K562 (cell line): ENCODE results near the gene DIP2B. TPM values are rescaled to one million over a fixed set of nuclear protein-coding genes. Genes with fewer than 3 reads are reported as not detected.

Experiments used
- ATAC-seq: fragments of 200-7000 bp; cut with Tn5 transposase; 3 replicates; pipeline ENCODE4 v1.9.1; 2020; ENCODE audit warnings: moderate library complexity
- BruUV-seq: library from RNA; stranded (reverse); fragments of 400-500 nt; replicated peaks from 2 replicates; lab custom pipeline; 2021; lab: Mats Ljungman, UMichigan
- CTCF ChIA-PET: fragments of 300-600 bp; formaldehyde crosslinking; extraction: SDS; loops from one replicate; lab custom pipeline; 2021; ENCODE audit warnings: low intra/inter-chr PET ratio; lab: Yijun Ruan, JAX
- POLR2A ChIA-PET: fragments of 300-600, 350-650 bp; sonication (Branson Sonifier 250); formaldehyde crosslinking; extraction: SDS; loops from one replicate; lab custom pipeline; 2021; ENCODE audit warnings: antibody characterized with exemption, inconsistent platforms; lab: Yijun Ruan, JAX
- DNase-seq, 4 experiments: peaks; one replicate each; pipeline versions ENCODE4 v3.0.0 to v3.0.0-alpha.2; 2011 to 2018; ENCODE audit warnings: low spot score in 3 of 4, mixed read lengths in 3 of 4; ENCODE audit errors: extremely low read depth in 1 of 4
- FAIRE-seq: peaks from 2 replicates; lab custom pipeline; 2011; peaks lifted over from hg19 to GRCh38; lab: Jason Lieb, UNC
- H2AFZ ChIP-seq: 2 replicates; pipeline ENCODE4 v1.6.0; 2011; ENCODE audit warnings: low read depth, low read length, control low read depth, inconsistent platforms
- H3K27ac ChIP-seq: fragments of 200-600 bp; 3 replicates; pipeline ENCODE4 v1.8.0; 2011; ENCODE audit warnings: low read depth, mild to moderate bottlenecking, control low read depth, inconsistent platforms, low read length, moderate library complexity, mixed read lengths; ENCODE audit errors: extremely low read depth
- H3K27me3 ChIP-seq, 2 experiments: fragments of 300-600 bp in 1 of 2; 2 replicates in 1 of 2; 3 replicates in 1 of 2; pipeline versions ENCODE4 v1.6.0 to v1.8.0; 2011; ENCODE audit warnings: inconsistent platforms in 2 of 2, low read length in 2 of 2, mild to moderate bottlenecking in 1 of 2, mixed read lengths in 1 of 2, moderate library complexity in 1 of 2; ENCODE audit not compliant: control insufficient read depth in 2 of 2, insufficient read depth in 2 of 2
- H3K36me3 ChIP-seq: fragments of 300-600 bp; 3 replicates; pipeline ENCODE4 v1.8.0; 2011; ENCODE audit warnings: mild to moderate bottlenecking, low read length, inconsistent platforms; ENCODE audit not compliant: control insufficient read depth, insufficient read depth
- H3K4me1 ChIP-seq, 2 experiments: fragments of 200-600 bp in 1 of 2; replicated peaks in 1 of 2; 2 replicates in 1 of 2; 3 replicates in 1 of 2; pipeline versions ENCODE4 v1.5.1 to v1.8.0; 2011; ENCODE audit warnings: inconsistent platforms in 2 of 2, low read length in 2 of 2, mild to moderate bottlenecking in 1 of 2, mixed read lengths in 1 of 2, moderate library complexity in 1 of 2; ENCODE audit not compliant: control insufficient read depth in 2 of 2, insufficient read depth in 2 of 2
- H3K4me2 ChIP-seq: 2 replicates; pipeline ENCODE4 v1.6.1; 2011; ENCODE audit warnings: low read length, control low read depth, inconsistent platforms, mixed read lengths; ENCODE audit not compliant: insufficient read depth
- H3K4me3 ChIP-seq: fragments of 200-600 bp; sonication (generic), shearing (Covaris generic); 2 replicates; pipeline ENCODE4 v1.5.1; 2016; ENCODE audit warnings: control low read depth, inconsistent platforms
- H3K79me2 ChIP-seq: fragments of 200-600 bp; 3 replicates; pipeline ENCODE4 v1.8.0; 2011; ENCODE audit warnings: low read length, inconsistent platforms; ENCODE audit not compliant: control insufficient read depth, insufficient read depth
- H3K9ac ChIP-seq, 2 experiments: 2 replicates each; pipeline versions ENCODE4 v1.6.0 to v1.6.1; 2011; ENCODE audit warnings: low read depth in 2 of 2, low read length in 2 of 2, control low read depth in 1 of 2, inconsistent platforms in 1 of 2, mild to moderate bottlenecking in 1 of 2, mixed read lengths in 1 of 2; ENCODE audit not compliant: insufficient read depth in 1 of 2
- H3K9me1 ChIP-seq: one replicate; pipeline ENCODE4 v1.6.0; 2011; ENCODE audit warnings: inconsistent platforms, mild to moderate bottlenecking, low read length, moderate library complexity; ENCODE audit not compliant: control insufficient read depth, insufficient read depth
- H3K9me3 ChIP-seq: replicated peaks from 2 replicates; pipeline ENCODE4 v1.5.1; 2011; ENCODE audit warnings: low read depth, low read length, inconsistent platforms; ENCODE audit not compliant: control insufficient read depth, insufficient read depth
- H4K20me1 ChIP-seq: replicated peaks from 2 replicates; pipeline ENCODE4 v1.6.1; 2011; ENCODE audit warnings: low read length, inconsistent platforms, mixed read lengths; ENCODE audit not compliant: control insufficient read depth, insufficient read depth
- BACH1 ChIP-seq: fragments of 200-800 bp; sonication (Bioruptor generic); IDR thresholded peaks from 2 replicates; pipeline ENCODE4 v1.6.1; 2016; ENCODE audit warnings: missing genetic modification characterization, missing compliant biosample characterization
- CHCHD3 ChIP-seq: fragments of 250-450 bp; sonication (Bioruptor Pico); IDR thresholded peaks from 2 replicates; pipeline ENCODE4 v2.1.2; 2022; ENCODE audit warnings: mild to moderate bottlenecking
- HMG20B ChIP-seq: fragments of 250-450 bp; sonication (Bioruptor Pico); IDR thresholded peaks from 2 replicates; pipeline ENCODE4 v1.5.0; 2021; ENCODE audit warnings: mild to moderate bottlenecking
- KLF6 ChIP-seq: fragments of 250-450 bp; sonication (Bioruptor Pico); IDR thresholded peaks from 2 replicates; pipeline ENCODE4 v1.4.0; 2020; ENCODE audit warnings: mild to moderate bottlenecking, moderate library complexity, borderline replicate concordance
- RAD21 ChIP-seq, 2 experiments: fragments of 250-450 bp in 1 of 2; fragments of 450-650 bp in 1 of 2; sonication (Bioruptor Pico) in 1 of 2; formaldehyde crosslinking in 1 of 2; IDR thresholded peaks in 1 of 2; conservative IDR thresholded peaks in 1 of 2; 2 replicates each; pipeline versions ENCODE4 v1.4.0 to v1.8.0; 2020 to 2022; ENCODE audit warnings: mild to moderate bottlenecking in 2 of 2, moderate library complexity in 1 of 2
- TBL1XR1 ChIP-seq, 2 experiments: IDR thresholded peaks; 2 replicates each; pipeline ENCODE4 v1.6.1; 2012; ENCODE audit warnings: improper control_type of control experiment in 2 of 2, low read length in 2 of 2, mild to moderate bottlenecking in 1 of 2
- TCF7 ChIP-seq: sonication (generic); IDR thresholded peaks from 2 replicates; pipeline ENCODE4 v1.6.1; 2016; ENCODE audit warnings: antibody characterized with exemption, borderline replicate concordance
- ZNF3 ChIP-seq: fragments of 250-450 bp; sonication (Bioruptor Pico); IDR thresholded peaks from 2 replicates; pipeline ENCODE4 v1.5.0; 2021; ENCODE audit warnings: mild to moderate bottlenecking, moderate library complexity
- WGBS: fragments of 100-300 bp; shearing (Covaris generic); methylation state at CpG from one replicate; pipeline ENCODE4 v1.1.6; 2016; ENCODE audit warnings: low coverage, mixed read lengths; ENCODE audit not compliant: insufficient coverage; ENCODE audit errors: missing lambda C conversion rate; 5-methylcytosine and 5-hydroxymethylcytosine counted together
- in situ Hi-C: fragments of 300-500 bp; cut with MboI; formaldehyde crosslinking; loops from 4 replicates; pipeline ENCODE4 v1.15.0; 2018; ENCODE audit warnings: inconsistent platforms, mixed read lengths
- intact Hi-C: fragments of 100-400 bp; cut with micrococcal nuclease; formaldehyde crosslinking; loops from 2 replicates; pipeline ENCODE4 v1.14.2; 2022
- polyA plus RNA-seq, 8 experiments: library from polyadenylated mRNA; depleted of rRNA in 4 of 8; stranded (reverse) in 5 of 8; unstranded in 3 of 8; fragments of >200 nt; fragmentation: Nextera tagmentation in 2 of 8; fragmentation: Illumina TruSeq in 1 of 8; extraction: Ambion mirVana in 2 of 8; extraction: Trizol in 1 of 8; gene quantifications; 2 replicates each; pipeline versions ENCODE4 v1.2.1 to v1.2.3, GENCODE V29; 2011 to 2014; ENCODE audit warnings: inconsistent platforms in 1 of 8, missing spikeins in 1 of 8
- total RNA-seq, 7 experiments: library from RNA; depleted of rRNA in 6 of 7; stranded (reverse); fragments of >200 nt in 6 of 7; fragmentation: Illumina TruSeq in 2 of 7; extraction: Trizol in 2 of 7; gene quantifications; 2 replicates each; pipeline versions ENCODE4 v1.2.1 to v1.2.3, GENCODE V29; 2011 to 2021; ENCODE audit warnings: low replicate concordance in 1 of 7
- TF ChIP-seq, protein P1 (sequence below): fragments of 450-650 bp; formaldehyde crosslinking; IDR thresholded peaks from 2 replicates; pipeline ENCODE4 v1.4.0; 2020; ENCODE audit warnings: mild to moderate bottlenecking, moderate library complexity
- TF ChIP-seq, protein P2 (sequence below): sonication (generic); formaldehyde crosslinking; IDR thresholded peaks from 2 replicates; pipeline ENCODE4 v1.5.0; 2020; ENCODE audit warnings: missing genetic modification reagents

DIP2B gene
- total and polyA plus RNA-seq, 9 of the 15 experiments (the other 6 are each of a cell fraction or from before 2014, with no cell fraction given): 4.6 to 26.1 (median 18.8) TPM

DNA sequence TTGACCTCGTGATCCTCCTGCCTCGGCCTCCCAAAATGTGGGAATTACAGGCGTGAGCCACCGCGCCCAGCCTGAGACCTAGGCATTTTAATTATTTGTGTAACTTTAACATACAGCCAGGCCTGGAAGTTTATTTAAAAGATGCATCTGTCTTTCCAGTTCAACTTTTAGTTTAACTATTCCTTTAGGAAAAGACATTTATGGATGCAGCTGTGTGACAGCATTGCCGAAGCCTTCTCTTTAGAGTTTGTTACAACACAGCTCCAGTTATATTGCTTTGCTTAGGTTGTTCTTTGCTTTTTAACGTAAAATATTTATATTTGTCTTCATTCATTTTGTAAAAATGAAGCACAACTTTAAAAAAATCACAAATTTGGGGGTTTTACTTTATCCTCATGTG is 67.0 kb downstream of the DIP2B start:
- Histone ChIP-seq H3K4me2 (no peak overlapping the region), H3K36me3 (no peaks in the 10 kb centered on the region), H3K27ac (no peak overlapping the region), H3K4me1 (peaks cover 0 to 3% of the 10 kb centered on the region in 2 experiments; a peak in 2 of 5 replicates), H3K9ac (no peak overlapping the region), H3K4me3 (no peak overlapping the region), H3K79me2 (peaks cover 60% of the 10 kb centered on the region), H2AFZ (no peak overlapping the region), H3K27me3 (no peaks in the 10 kb centered on the region), H3K9me1 (no peaks in the 10 kb centered on the region), H3K9me3 (no peaks in the 10 kb centered on the region), H4K20me1 (no peaks in the 10 kb centered on the region)
- ChIA-PET POLR2A (interaction anchor here (1.3 kb wide), 1 partner anchor 8 kb away, joined by 7 read pairs; no protein-coding TSS in a partner anchor), CTCF (no interaction called here)
- in situ Hi-C loops: no loop called here
- intact Hi-C loops: no loop called here
- no peak for TF ChIP-seq TBL1XR1 (IDR thresholded peaks at IDR 0.05; ENCODE audit: low read length in 2 of 2)
- TF ChIP-seq ZNF3 (CRISPR knock-in tag): no peak
- TF ChIP-seq, protein P1, sequence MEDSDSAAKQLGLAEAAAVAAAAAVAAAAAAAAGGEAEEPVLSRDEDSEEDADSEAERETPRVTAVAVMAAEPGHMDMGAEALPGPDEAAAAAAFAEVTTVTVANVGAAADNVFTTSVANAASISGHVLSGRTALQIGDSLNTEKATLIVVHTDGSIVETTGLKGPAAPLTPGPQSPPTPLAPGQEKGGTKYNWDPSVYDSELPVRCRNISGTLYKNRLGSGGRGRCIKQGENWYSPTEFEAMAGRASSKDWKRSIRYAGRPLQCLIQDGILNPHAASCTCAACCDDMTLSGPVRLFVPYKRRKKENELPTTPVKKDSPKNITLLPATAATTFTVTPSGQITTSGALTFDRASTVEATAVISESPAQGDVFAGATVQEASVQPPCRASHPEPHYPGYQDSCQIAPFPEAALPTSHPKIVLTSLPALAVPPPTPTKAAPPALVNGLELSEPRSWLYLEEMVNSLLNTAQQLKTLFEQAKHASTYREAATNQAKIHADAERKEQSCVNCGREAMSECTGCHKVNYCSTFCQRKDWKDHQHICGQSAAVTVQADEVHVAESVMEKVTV (CRISPR knock-in tag): no peak
- no peak for TF ChIP-seq RAD21 (CRISPR knock-in tag; conservative IDR thresholded peaks at IDR 0.05 in 1 of 2, IDR thresholded peaks at IDR 0.05 in 1 of 2)
- TF ChIP-seq, protein P2, sequence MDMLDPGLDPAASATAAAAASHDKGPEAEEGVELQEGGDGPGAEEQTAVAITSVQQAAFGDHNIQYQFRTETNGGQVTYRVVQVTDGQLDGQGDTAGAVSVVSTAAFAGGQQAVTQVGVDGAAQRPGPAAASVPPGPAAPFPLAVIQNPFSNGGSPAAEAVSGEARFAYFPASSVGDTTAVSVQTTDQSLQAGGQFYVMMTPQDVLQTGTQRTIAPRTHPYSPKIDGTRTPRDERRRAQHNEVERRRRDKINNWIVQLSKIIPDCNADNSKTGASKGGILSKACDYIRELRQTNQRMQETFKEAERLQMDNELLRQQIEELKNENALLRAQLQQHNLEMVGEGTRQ (CRISPR knock-in tag): no peak
- no peak for TF ChIP-seq BACH1
- TF ChIP-seq KLF6: no peak
- TF ChIP-seq TCF7: no peak
- no peak for TF ChIP-seq CHCHD3 (CRISPR knock-in tag)
- TF ChIP-seq HMG20B (CRISPR knock-in tag): no peak
- no peak for DNase-seq
- WGBS: 83% methylated on average over 7 of the region's 7 CpGs
- no peak for ATAC-seq
- FAIRE-seq: no peak
- no TSS peak for BruUV-seq
